ENCODE measurements around the gene DENND1B. TPM values are rescaled to one million over a fixed set of nuclear protein-coding genes. Genes with fewer than 3 reads are reported as not detected.

The DENND1B gene
- total and polyA plus RNA-seq, 4 donors = 1.7 to 13.7 (median 7.9) TPM

DNA sequence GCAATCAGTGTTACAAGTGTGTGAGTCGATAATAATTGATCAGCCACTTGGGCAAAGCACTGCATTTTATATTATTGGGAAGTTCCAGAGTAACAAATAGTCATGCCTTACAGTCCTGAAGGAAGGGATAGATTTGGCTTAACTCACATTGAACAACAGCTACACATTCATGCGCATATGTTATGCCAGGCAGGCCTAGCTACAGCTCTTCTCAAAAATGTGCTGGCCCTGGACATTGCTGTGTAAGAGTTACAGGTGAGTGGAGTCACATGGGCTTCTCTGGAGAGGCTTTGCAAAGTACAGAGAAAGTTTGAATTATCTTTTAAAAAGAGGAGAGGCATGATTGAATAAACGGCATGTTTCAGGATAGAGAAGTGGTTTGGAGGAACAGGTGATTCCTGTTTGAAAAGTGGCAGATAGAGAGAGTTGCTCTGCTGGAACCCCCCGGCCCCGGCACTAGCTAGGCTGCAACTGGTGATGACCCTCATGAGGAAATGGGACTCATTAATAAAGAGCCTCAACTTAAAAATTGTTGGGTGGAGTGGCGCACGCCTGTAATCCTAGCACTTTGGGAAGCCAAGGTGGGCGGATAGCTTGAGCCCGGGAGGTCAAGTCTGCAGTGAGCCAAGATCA, 306.6 kb downstream of the DENND1B start:
- no peak overlapping the region for H3K4me3 ChIP-seq (ENCODE audit: low read depth in 1 of 3, low read length in 3 of 3)
- WGBS = 88% methylated on average over 9 of the region's 9 CpGs
- H3K27ac ChIP-seq (ENCODE audit: low read depth in 1 of 2, low read length in 2 of 2) = no peak overlapping the region

GRCh38 chr1:197467881-197468280, 307.4 kb downstream of the DENND1B start:
- DNase-seq (ENCODE audit: low spot score) = no peak
- 95% methylated on average over 1 of the region's 1 CpG for WGBS

More for the DNA sequence above, 306.6 kb downstream of the DENND1B start:
- Histone ChIP-seq H3K27me3 (ENCODE audit: control insufficient read depth in 4 of 4, insufficient read depth in 4 of 4, low read length in 3 of 4) (no peaks in the 10 kb centered on the region), H3K4me1 (ENCODE audit: control insufficient read depth in 4 of 4, insufficient read depth in 4 of 4, low read length in 3 of 4) (no peaks in the 10 kb centered on the region), H3K9me3 (ENCODE audit: control insufficient read depth in 4 of 4, low read length in 3 of 4) (no peaks in the 10 kb centered on the region), H3K36me3 (ENCODE audit: control insufficient read depth in 4 of 4, insufficient read depth in 3 of 4, low read depth in 1 of 4, low read length in 3 of 4) (no peaks in the 10 kb centered on the region), H3K9ac (ENCODE audit: low read depth in 1 of 2, low read length in 2 of 2) (no peak overlapping the region)
- TF ChIP-seq JUND (IDR thresholded peaks at IDR 0.05) = no peak
- no peak for TF ChIP-seq RXRA (IDR thresholded peaks at IDR 0.05)
- no peak for TF ChIP-seq GABPA (IDR thresholded peaks at IDR 0.05 in 1 of 2, conservative IDR thresholded peaks at IDR 0.05 in 1 of 2)
- TF ChIP-seq NR2F2 (IDR thresholded peaks at IDR 0.05) = no peak
- no peak for TF ChIP-seq RAD21 (IDR thresholded peaks at IDR 0.05)
- TF ChIP-seq, protein P1, sequence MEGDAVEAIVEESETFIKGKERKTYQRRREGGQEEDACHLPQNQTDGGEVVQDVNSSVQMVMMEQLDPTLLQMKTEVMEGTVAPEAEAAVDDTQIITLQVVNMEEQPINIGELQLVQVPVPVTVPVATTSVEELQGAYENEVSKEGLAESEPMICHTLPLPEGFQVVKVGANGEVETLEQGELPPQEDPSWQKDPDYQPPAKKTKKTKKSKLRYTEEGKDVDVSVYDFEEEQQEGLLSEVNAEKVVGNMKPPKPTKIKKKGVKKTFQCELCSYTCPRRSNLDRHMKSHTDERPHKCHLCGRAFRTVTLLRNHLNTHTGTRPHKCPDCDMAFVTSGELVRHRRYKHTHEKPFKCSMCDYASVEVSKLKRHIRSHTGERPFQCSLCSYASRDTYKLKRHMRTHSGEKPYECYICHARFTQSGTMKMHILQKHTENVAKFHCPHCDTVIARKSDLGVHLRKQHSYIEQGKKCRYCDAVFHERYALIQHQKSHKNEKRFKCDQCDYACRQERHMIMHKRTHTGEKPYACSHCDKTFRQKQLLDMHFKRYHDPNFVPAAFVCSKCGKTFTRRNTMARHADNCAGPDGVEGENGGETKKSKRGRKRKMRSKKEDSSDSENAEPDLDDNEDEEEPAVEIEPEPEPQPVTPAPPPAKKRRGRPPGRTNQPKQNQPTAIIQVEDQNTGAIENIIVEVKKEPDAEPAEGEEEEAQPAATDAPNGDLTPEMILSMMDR (IDR thresholded peaks at IDR 0.05; ENCODE audit: low read depth, low read length, missing input control) = no peak
- no peak for TF ChIP-seq HNF4A (conservative IDR thresholded peaks at IDR 0.05)
- no peak for TF ChIP-seq ZBTB33 (IDR thresholded peaks at IDR 0.05)
- TF ChIP-seq EGR1 (IDR thresholded peaks at IDR 0.05; ENCODE audit: low read depth in 2 of 2) = no peak
- TF ChIP-seq MAX (IDR thresholded peaks at IDR 0.05) = no peak
- no peak for TF ChIP-seq TAF1 (conservative IDR thresholded peaks at IDR 0.05)
- TF ChIP-seq, protein P2, sequence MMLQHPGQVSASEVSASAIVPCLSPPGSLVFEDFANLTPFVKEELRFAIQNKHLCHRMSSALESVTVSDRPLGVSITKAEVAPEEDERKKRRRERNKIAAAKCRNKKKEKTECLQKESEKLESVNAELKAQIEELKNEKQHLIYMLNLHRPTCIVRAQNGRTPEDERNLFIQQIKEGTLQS (IDR thresholded peaks at IDR 0.05) = no peak
- DNase-seq (ENCODE audit: low spot score) = no peak

More at GRCh38 chr1:197467881-197468280, 307.4 kb downstream of the DENND1B start:
- H3K4me1 ChIP-seq (ENCODE audit: control insufficient read depth in 4 of 4, insufficient read depth in 4 of 4, low read length in 3 of 4) = peaks cover 0 to 4% (median 0%) of the 10 kb centered on the region in 4 donors
- no peaks in the 10 kb centered on the region for H3K9me3 ChIP-seq (ENCODE audit: control insufficient read depth in 4 of 4, low read length in 3 of 4)
- no peak overlapping the region for H3K4me3 ChIP-seq (ENCODE audit: low read depth in 1 of 3, low read length in 3 of 3)
- no peak overlapping the region for H3K9ac ChIP-seq (ENCODE audit: low read depth in 1 of 2, low read length in 2 of 2)
- no peaks in the 10 kb centered on the region for H3K27me3 ChIP-seq (ENCODE audit: control insufficient read depth in 4 of 4, insufficient read depth in 4 of 4, low read length in 3 of 4)
- TF ChIP-seq YY1 (IDR thresholded peaks at IDR 0.05) (no peak), ZBTB33 (IDR thresholded peaks at IDR 0.05) (no peak), TAF1 (conservative IDR thresholded peaks at IDR 0.05) (no peak), NR2F2 (IDR thresholded peaks at IDR 0.05) (no peak), GABPA (IDR thresholded peaks at IDR 0.05 in 1 of 2, conservative IDR thresholded peaks at IDR 0.05 in 1 of 2) (no peak), HNF4G (IDR thresholded peaks at IDR 0.05) (no peak), JUND (IDR thresholded peaks at IDR 0.05) (no peak), FOXA2 (IDR thresholded peaks at IDR 0.05) (no peak), RAD21 (IDR thresholded peaks at IDR 0.05) (no peak), SP1 (IDR thresholded peaks at IDR 0.05) (no peak), RXRA (IDR thresholded peaks at IDR 0.05) (no peak)
- TF ChIP-seq, protein P1 (IDR thresholded peaks at IDR 0.05; ENCODE audit: low read depth, low read length, missing input control) = no peak
- TF ChIP-seq, protein P2 (IDR thresholded peaks at IDR 0.05) = no peak
- no peaks in the 10 kb centered on the region for H3K36me3 ChIP-seq (ENCODE audit: control insufficient read depth in 4 of 4, insufficient read depth in 3 of 4, low read depth in 1 of 4, low read length in 3 of 4)
- no peak overlapping the region for H3K27ac ChIP-seq (ENCODE audit: low read depth in 1 of 2, low read length in 2 of 2)

Measured in liver (tissue), 9 donors.